GM19452 (cell line): ENCODE results near the gene TAS2R16.

ENCODE experiments used
- ATAC-seq: cut with Tn5 transposase; IDR thresholded peaks from one replicate; pipeline ENCODE4 v1.9.1; 2021; ENCODE audit not compliant: unreplicated experiment

Gene TAS2R16

GRCh38 chr7:122995600-122995999 lies at the start of gene TAS2R16:
Gene TAS2R16 (minus strand): TSS chr7:122995700. CDS start chr7:122995634, 66 bp downstream.
- ATAC-seq: no peak

GRCh38 chr7:123043642-123044041 lies 48.1 kb upstream of the TAS2R16 start:
- no peak for ATAC-seq

GRCh38 chr7:123041101-123041500 lies 45.6 kb upstream of the TAS2R16 start:
- ATAC-seq: no peak

GRCh38 chr7:123039269-123039668 lies 43.8 kb upstream of the TAS2R16 start:
- ATAC-seq: no peak

- no peak for ATAC-seq
Measured at GRCh38 chr7:123034106-123034505, 38.6 kb upstream of the TAS2R16 start.

GRCh38 chr7:123030631-123031030 lies 35.1 kb upstream of the TAS2R16 start:
- ATAC-seq: no peak

- no peak for ATAC-seq
Measured at GRCh38 chr7:123028339-123028738, 32.8 kb upstream of the TAS2R16 start.

GRCh38 chr7:123026251-123026650 lies 30.8 kb upstream of the TAS2R16 start:
- no peak for ATAC-seq

GRCh38 chr7:123024989-123025758 lies 29.7 kb upstream of the TAS2R16 start:
- ATAC-seq: no peak

GRCh38 chr7:123023126-123023525 lies 27.6 kb upstream of the TAS2R16 start:
- no peak for ATAC-seq

- no peak for ATAC-seq
Measured at GRCh38 chr7:123022576-123022975, 27.1 kb upstream of the TAS2R16 start.

- ATAC-seq: no peak
Measured at GRCh38 chr7:123012435-123012834, 16.9 kb upstream of the TAS2R16 start.

GRCh38 chr7:123011766-123012369 lies 16.4 kb upstream of the TAS2R16 start:
- ATAC-seq: no peak

- ATAC-seq: no peak
Measured at GRCh38 chr7:123004931-123005330, 9.4 kb upstream of the TAS2R16 start.

GRCh38 chr7:123003539-123004126 lies 8.1 kb upstream of the TAS2R16 start:
- ATAC-seq: no peak

- ATAC-seq: no peak
Measured at GRCh38 chr7:122989577-122989976, 5.9 kb downstream of the TAS2R16 start.

- ATAC-seq: no peak
Measured at GRCh38 chr7:122989041-122989440, 6.5 kb downstream of the TAS2R16 start.

GRCh38 chr7:122988333-122988732 lies 7.2 kb downstream of the TAS2R16 start:
- ATAC-seq: no peak

GRCh38 chr7:122987463-122987862 lies 8.0 kb downstream of the TAS2R16 start:
- no peak for ATAC-seq

- no peak for ATAC-seq
Measured at GRCh38 chr7:122984021-122984420, 11.5 kb downstream of the TAS2R16 start.

GRCh38 chr7:122983261-122983660 lies 12.2 kb downstream of the TAS2R16 start:
- no peak for ATAC-seq

- ATAC-seq: no peak
Measured at GRCh38 chr7:122975341-122975740, 20.2 kb downstream of the TAS2R16 start.
